ENCODE results near the gene UST.
"Not testable (repeated sequence)": the region's sequence is repeated elsewhere in the genome, so short reads cannot be mapped to it uniquely, and the experiment has no call there.

UST gene

DNA sequence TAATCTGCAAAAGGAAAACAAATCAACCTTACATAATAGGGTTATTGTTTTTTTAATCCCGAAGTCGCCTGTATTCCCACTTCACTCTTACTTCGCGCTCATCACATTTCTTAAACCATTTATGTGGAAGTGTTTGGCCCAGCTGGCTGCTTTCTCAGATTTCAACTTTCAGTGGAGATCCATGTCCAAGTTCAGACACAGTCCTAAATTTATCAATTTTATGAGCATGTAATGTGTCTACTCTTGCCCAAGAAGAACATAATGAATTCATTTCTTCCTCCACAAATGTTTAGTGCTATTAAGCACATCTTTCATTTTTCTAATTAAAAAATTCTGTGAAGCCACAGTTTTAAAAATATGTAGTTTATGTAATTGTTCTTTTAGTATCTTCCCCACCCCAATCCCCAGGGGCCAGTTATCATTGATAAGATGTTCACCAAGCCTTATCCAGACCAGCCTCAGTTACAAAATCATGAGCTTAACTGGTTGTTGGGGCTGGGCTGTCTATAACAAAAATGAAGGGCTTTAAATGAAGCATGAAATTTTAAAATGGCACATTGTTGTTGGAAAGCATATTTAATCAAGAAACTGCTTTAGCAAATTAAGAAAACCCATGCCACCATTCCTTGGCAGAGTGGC, 151.7 kb downstream of the UST start:
- no peak for DNase-seq (ENCODE audit: low read depth)

DNA sequence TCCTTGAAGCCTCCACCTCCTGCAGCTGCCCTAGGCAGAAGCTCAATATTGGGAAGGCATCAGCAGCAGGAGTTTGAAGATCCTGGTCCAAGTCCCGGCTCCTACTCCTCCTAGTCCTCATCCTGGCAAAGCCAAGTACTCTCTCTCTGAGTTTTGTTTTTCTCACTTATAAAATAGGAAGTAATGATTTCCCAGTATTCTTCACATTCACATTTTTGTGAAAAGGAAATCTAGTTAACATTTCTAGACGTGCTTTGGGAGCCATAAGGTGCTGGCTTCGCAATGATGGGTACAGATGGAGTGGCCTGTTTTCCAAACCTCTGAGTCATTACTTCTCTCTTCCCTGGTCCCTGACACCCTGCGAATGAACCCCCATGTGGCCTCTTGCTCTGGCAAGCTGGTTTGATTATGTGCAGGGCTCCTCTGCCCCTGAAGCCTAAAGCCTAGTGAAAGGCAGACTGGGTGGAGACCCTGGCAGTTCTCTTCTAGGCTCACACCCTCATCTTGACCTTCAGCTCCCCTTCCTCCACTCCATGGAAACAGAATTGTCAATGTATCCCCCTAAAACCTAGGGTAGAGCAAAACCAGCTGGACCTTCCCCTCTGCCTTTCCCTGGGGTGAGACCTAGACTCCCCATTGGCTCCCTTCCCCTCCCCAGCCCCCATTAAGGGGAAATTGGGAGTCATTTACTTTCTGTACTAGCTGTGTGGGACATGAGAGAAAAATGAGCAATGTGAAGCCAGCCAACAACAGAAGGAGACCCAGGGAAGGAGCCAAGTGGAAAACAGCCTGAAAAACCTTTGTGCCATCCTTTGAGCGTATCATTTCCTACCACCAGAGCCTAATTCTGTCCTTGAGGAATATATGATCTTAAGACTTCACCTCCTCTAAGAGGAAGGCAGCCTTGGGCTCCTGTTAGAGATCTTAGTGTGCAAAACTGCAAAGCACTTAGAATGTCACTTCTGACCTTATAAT, 158.4 kb downstream of the UST start:
- DNase-seq (ENCODE audit: low read depth) = no peak

- no peak for DNase-seq (ENCODE audit: low read depth)
These were observed 159.1 kb downstream of the UST start for GRCh38 chr6:148905901-148906300.

DNA sequence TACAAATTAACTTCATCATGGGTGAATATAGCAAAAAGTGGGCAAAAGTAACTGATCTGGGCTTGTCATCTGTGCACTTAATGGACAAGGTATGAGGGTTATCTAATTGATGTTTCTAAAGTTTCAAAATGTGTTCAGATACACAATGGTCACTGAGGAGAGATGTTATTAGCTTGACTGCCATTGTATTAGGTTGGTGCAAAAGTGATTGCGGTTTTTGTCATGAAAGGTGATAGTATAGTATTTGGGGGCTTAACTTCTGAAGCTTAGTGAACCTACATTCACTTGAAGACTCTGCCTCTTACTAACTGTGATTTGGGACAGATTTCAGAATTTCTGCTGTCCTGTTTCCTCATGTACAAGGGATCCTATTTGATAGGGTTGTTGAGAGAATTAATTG, 159.6 kb downstream of the UST start:
- DNase-seq (ENCODE audit: low read depth) = no peak

- no peak for DNase-seq (ENCODE audit: low read depth)
These were observed 160.7 kb downstream of the UST start for GRCh38 chr6:148907573-148907972.

GRCh38 chr6:148912252-148912651, 165.4 kb downstream of the UST start:
- DNase-seq (ENCODE audit: low read depth) = no peak

DNA sequence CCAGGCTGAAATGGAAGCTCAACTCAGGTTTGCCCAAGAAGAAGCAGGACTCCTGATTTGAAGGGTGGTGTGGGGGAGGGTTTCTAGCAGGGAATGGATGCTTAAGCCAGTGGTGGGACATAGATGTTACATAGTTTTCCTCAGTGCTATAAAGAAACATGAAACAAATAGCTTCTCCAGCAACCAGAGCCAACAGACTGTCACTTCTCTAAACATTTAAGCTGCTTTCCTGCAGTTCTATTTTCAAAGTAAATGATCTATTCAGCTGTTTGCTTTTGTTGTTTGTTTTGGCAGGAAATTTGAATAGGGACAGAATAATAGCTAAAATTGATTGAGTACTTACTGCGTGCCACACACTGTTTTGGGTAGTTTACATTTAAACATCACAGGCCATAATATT, 169.0 kb downstream of the UST start:
- no peak for DNase-seq (ENCODE audit: low read depth)

DNA sequence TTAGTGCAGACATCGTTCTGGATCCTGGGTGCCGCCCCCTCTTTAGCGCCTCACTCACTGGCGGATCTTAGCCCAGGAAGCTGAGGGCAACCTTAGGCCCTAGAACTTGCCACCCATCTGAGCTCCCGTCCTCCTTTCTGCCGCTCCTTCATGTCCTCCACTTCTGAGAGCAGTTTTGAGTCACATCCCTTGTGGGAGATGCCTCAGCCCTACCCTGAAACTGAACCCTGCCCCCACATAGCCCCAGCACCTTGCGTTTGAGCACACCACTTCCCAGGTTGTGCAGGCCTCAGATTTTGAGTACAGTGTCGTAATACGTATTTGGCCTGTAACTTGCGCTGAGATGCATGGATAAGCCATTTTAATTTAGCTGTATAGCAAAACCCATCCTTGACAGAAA, 169.7 kb downstream of the UST start:
- not testable (repeated sequence) for DNase-seq (ENCODE audit: low read depth)

- DNase-seq (ENCODE audit: low read depth) = no peak
These were observed 177.6 kb downstream of the UST start for GRCh38 chr6:148924226-148925012.

DNA sequence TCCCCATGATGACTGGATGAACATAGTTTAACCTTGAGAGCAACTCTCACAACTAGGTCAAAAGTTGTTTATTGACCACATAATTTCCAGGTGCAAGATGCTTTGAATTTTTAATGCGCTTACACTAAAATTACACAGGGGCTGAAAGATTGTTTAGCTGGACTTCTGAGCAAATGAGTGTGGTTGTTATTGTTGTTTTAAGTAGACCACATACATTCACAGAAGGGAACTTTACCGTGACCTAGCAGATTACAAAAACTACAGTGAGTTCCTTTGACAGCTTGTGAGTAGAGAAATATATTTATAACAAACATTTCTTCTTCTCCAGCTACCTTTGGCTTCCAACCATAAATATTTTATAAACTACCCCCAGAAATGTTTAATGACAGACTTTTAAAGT, 178.9 kb downstream of the UST start:
- no peak for DNase-seq (ENCODE audit: low read depth)

GRCh38 chr6:148926478-148926877, 179.6 kb downstream of the UST start:
- no peak for DNase-seq (ENCODE audit: low read depth)

DNA sequence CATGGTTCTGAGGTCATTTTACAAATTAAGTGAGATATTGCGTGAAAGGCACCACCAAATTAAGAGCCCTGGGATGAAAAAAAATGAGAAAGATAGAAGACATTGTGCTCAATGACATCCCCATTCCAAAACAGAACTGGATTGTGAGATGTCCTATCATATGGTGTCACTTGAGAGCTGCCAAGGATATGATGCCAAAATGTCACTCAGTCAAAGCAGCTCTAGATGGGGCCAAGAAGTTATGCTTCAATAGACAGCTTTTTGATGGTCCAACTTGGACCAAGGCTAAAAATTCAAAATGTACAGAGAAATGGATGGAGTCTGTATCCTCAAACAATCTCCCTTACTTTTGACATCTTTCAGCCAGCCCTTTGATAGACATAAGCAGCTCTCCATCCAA, 180.8 kb downstream of the UST start:
- no peak for DNase-seq (ENCODE audit: low read depth)

DNA sequence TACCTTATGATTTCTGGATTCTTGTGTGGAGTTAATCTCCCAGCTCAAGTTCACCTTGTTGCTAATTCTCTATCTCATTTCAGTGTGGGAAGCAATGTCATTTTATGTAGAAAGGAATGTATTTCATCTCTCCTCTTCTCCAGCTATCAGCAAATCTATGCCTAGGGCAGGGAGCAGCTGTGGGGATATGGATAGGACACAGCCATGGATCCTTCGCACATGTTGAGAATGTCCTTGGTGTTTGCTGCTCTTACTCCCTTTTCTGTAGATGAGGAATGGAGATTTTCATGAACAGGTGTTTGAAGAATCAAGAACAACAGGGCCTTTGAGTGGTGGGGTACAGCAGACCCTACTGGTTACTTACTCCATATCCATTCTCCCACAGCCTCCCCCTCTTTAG, 182.0 kb downstream of the UST start:
- no peak for DNase-seq (ENCODE audit: low read depth)

DNA sequence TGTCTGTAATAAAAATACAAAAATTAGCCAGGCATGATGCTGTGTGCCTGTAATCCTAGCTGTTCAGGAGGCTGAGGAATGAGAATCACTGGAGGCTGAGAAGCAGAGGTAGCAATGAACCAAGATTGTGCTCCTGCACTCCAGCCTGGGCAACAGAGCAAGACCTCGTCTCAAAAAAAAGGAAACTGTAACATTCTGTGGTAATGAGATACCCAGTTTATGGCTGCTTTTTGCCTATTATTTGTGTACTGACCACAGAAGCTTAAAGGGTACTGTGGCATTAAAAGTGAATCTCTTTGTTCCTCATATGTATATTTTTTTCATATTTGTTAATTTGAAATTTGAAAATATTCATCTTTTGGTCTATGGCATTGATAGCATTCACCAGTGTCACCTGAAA, 185.4 kb downstream of the UST start:
- DNase-seq (ENCODE audit: low read depth) = no peak

DNA sequence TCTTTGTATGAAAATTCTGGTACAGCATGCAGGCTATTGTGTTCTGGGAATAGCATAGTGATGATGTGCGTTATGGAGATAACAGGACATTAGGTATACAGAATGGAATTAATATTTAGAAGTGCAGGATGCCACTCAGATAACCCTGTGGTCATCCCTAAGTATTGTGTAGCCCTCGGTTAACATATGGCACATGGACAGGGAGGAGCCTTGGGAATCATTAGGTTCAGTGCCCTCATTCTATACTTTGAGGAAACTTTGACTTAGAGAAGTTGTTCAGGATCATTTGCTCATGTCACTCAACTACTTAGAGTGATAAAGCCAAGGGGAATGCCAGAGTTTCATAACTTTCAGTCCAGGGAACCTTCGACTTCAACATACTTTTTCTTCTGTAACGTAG, 185.9 kb downstream of the UST start:
- DNase-seq (ENCODE audit: low read depth) = no peak

DNA sequence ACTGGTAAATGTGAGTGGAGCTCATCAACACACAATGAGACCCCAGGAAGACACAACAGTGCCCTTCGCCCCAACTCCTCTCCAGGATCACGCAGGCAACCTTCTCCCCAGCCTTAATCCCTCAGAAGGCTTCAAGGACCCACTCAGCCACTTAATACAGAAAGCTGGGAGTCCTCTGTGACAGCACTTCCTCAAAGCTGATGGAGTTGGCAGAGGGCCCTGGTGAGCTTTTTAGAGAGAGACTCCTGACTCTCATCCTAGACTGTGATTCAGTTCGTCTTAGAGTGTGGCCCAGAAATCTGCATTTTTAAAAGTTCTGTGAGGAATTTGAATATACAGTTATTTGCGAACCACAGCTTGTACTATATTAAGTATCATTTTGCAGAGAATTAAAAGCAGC, 187.7 kb downstream of the UST start:
- DNase-seq (ENCODE audit: low read depth) = no peak

DNA sequence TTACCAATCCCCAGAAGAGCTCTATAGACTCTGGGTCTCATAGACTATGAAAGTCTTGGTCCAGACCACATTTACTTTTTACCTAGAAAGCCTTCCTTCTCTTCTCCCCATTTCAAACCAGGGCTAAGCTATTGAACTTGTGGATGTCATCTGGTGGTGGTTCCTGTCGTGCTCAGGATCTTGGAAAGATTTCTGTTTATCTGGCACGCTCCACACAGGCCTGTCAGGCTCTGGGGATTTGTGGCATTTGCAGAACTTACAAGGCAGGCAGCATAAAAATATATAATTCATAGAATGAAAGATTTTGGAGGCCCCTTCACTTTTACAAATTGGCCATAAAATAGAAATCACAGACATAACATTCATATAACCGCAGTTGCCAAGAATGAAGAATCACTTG, 188.1 kb downstream of the UST start:
- DNase-seq (ENCODE audit: low read depth) = no peak

GRCh38 chr6:148935705-148936435, 189.0 kb downstream of the UST start:
- DNase-seq (ENCODE audit: low read depth) = no peak

GRCh38 chr6:148943451-148943850, 196.6 kb downstream of the UST start:
- no peak for DNase-seq (ENCODE audit: low read depth)

DNA sequence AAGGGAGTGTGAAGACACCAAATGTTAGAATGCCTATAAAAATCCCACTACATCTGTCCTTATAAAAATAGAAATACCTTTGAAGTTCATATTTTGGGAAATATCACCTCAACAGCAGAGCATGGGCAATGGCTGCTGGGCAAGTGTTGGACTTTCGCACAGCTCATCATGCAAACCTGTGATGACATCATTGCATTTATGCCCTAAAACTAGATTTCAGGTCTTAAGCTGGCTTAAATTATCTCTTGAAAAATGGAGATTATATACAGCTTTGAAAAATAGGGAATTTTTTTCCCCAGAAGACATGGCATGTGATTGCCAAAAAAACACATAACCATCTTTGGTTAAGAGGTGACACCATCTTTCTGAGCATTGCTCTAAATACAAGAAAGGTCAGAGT, 197.8 kb downstream of the UST start:
- DNase-seq (ENCODE audit: low read depth) = no peak

- no peak for DNase-seq (ENCODE audit: low read depth)
These were observed 198.6 kb downstream of the UST start for GRCh38 chr6:148945301-148946021.

Data from activated T-cell treated with anti-CD3 and anti-CD28 coated beads for 1 hour (primary cell).